Fibroblast of peridontal ligament (primary cell): ENCODE measurements around the gene THUMPD3.
A peak's percentile ranks its signal among the peaks of the same experiment; 100 is the strongest.

Experiments
- DNase-seq: peaks from one replicate; pipeline ENCODE4 v3.0.0-alpha.2; 2010; ENCODE audit errors: extremely low read depth

THUMPD3 gene

DNA sequence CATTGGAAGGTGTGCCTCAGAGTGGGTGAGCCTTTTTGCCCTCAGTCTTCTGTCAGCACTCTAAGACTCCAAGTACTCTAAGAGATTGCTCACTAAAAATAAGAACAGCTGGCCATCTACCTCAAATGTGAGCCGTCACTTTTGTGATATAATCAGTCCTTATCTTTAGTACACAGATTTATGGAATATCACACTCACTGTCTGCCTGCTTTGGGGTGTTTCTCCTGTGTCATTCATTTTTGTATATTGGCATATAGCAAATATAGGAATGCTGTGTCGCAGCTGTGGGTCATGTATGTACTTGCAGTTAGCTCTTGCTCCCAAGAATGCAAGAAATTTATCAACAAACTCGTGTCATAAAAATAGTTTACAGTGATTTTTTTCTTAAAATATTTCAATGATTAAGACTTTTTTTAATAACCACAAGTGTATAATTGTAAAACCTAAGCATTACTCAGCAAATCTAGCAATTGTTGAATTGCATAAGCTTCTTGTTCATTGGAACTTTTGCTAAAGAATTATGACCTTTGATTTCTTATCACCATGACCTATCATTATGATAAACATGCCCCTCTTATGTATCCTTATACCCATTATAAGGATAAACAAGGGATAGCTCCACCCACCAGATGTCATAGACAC is 53.4 kb downstream of the THUMPD3 start:
- peak; percentile 20 for DNase-seq

DNA sequence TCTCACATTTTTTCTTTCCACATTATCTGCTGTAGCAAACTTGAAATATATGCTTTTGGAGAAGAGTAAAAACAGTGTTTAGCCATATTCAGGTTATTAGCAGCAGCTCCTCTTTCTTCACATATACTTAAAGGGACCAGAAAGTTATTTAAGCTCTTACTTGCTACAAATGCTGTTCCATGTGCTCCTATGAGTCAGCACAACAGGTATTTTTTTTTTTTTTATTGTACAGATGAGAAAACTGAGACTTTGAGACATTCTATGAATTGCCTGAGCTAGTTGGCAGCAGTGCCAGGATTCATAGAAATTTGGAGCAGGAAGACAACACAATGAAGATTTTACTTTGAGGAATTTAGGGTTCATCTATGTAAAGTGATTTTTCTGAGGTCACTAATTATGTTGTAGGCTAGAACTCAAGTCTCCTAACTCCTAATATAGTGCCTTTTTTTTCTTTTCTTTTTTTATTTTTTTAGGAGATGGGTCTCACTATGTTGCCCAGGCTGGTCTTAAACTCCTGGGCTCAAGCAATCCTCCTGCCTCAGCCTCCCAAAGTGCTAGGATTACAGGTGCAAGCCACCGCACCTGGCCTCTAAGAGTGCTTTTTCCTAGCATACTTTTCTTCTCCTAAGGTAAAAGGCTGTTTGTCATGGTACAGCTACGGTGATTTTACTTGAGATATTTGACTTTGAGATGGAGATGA is 58.1 kb downstream of the THUMPD3 start:
- DNase-seq, result peak; percentile 30

DNA sequence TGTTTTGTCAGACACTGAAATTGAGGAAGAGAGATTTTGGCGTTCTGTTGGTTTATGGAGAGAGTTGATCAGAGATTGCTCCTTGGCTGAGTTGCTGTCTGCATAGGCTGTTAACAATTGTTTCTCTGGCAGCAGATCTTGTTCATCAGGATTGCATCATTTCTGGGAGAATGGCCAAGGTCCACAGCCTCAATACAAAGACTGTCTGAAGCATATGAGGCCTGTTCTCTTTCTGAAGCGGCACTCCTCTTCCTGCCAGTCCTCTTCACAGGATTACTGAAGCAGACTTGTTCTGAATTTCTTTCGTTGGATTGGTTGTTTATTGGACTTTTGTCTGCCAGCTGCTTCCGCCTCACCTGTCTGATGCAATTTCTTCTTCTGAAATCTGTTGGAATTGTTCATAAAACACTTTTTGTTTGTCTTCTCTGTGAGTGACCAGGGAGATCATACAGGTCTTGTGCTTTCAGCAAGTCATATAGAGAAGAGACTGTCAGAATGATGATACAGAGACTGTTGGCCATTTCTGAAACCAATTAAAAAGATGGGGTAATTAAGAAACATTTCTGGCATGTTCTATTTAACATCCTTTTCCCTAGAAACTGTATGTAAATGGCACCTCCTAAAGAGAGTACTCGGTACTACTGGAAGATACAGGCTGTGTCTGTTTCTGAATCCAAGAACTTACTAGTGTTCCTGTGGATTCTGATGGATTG is 60.0 kb downstream of the THUMPD3 start:
- DNase-seq, result peak; percentile 99

DNA sequence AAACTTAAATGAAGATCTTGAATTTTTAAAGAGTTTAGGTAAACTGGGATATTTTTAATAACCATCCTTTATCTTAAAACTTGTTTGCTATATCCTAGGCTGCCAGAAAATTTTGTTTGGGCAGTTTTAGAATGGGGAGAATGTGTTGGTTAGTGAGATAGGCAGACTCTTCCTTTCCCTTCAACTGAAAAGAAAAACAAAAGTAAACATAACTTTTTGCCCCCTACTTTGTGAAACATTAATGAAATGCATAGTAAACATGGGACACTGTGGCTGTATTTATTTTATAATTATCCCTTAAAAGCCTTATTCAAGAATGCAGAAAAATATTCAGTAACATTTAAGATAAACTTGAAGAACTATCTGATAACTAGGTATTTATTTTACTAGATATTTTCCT is 65.6 kb downstream of the THUMPD3 start:
- DNase-seq, result no peak

DNA sequence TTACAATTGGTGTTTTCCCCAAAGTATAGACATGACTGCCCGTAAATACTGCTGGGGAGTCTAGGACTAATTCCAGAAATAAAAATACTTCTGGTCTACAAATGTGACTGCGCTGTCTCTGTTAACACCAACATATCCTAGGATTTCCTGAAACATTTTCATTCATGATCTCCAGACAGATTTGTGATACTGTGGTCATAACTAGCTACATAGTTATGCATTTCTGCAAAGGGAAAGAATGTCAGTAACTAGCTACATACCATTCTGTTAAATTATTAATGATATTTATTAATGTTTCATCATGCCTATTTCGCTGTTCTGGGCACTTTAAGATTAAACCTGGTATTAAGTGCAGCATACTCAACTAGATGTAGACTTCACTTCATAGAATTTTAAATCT is 67.9 kb downstream of the THUMPD3 start:
- DNase-seq, result no peak

DNA sequence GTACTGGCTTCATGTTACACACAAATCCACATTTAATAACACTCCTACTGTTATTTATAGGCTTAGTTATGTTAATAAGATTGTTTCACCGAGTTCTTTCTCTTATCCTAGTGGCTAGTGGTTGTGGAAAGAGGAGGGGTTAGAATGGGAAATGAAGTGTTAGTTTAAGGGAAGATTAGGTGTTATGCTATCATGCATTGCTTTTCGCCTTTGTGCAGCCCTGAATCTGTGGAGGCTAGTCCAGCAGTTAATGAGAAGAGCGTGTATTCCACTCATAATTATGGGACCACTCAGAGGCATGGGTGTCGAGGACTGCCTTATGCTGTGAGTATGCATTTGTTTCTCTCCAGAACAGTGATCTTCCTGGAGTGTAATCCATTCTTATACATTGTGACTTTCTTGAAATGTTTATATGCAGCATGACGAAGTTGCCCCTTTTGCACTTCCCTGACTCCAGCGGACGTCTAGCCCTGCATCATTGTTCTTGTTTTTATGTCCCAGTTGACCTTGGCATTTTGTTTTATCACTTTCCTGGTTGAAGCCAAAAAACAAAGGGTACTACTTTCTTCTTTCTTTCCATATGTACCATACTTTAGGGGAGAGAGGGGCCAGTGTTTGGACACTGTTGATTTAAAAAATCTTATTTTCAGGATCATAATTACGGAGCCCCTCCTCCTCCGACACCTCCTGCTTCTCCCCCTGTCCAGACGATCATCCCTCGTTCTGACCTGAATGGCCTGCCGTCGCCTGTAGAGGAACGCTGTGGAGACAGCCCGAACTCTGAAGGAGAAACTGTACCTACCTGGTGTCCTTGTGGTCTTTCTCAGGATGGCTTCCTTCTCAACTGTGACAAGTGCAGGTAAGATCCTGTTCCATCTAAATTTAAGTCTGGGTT is 71.0 kb downstream of the THUMPD3 start:
- no peak for DNase-seq

DNA sequence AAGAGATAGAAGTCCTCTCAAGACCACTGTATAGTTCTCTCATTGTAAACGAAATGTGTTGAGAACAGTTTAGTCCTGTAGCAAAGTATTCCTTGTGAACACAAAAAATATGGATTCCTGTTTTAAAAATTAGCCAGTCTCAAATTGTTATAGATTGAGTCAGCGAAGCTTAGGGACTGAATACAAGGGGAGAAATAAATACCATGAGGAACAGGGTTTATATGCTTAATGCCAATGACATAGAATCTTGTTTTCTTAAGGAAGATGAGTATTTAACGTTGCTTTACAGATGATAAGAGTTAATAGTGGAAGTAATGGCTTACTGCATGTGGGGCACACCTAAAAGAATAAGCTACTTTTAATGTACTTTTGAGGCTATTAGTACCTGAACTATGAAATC is 72.5 kb downstream of the THUMPD3 start:
- no peak for DNase-seq
